HepG2 (cell line): ENCODE results near the gene CACHD1.

ENCODE experiments used
- HDAC6 ChIP-seq: fragments of 200-600 bp; sonication (generic); IDR thresholded peaks from 2 replicates; pipeline ENCODE4 v1.7.0; 2017; ENCODE audit warnings: mild to moderate bottlenecking, antibody characterized with exemption, low read length, low read depth
- NFE2L2 ChIP-seq: fragments of 150-350 bp; IDR thresholded peaks from 2 replicates; pipeline ENCODE4 v1.6.1; 2014; ENCODE audit warnings: low read length
- POLR2AphosphoS5 ChIP-seq: IDR thresholded peaks from 2 replicates; pipeline ENCODE4 v1.6.1; 2012; ENCODE audit warnings: low read depth, low read length
- TARDBP ChIP-seq: sonication (generic); formaldehyde crosslinking; IDR thresholded peaks from 2 replicates; pipeline ENCODE4 v1.8.0; 2022; ENCODE audit warnings: mild to moderate bottlenecking, missing genetic modification reagents
- ZC3H13 ChIP-seq: sonication (generic); formaldehyde crosslinking; IDR thresholded peaks from 2 replicates; pipeline ENCODE4 v1.8.1; 2023; ENCODE audit warnings: mild to moderate bottlenecking, missing genetic modification reagents, moderate library complexity
- ZNF121 ChIP-seq: sonication (generic); formaldehyde crosslinking; IDR thresholded peaks from 2 replicates; pipeline ENCODE4 v1.5.0; 2020; ENCODE audit warnings: mild to moderate bottlenecking, missing genetic modification reagents
- ZNF777 ChIP-seq: sonication (generic); formaldehyde crosslinking; IDR thresholded peaks from 2 replicates; pipeline ENCODE4 v1.4.0; 2020; ENCODE audit warnings: missing genetic modification reagents
- TF ChIP-seq, protein P1 (sequence below): sonication (generic); formaldehyde crosslinking; IDR thresholded peaks from 2 replicates; pipeline ENCODE4 v1.4.0; 2020; ENCODE audit warnings: low read depth, mild to moderate bottlenecking, missing genetic modification reagents
- TF ChIP-seq, protein P2 (sequence below): sonication (generic); formaldehyde crosslinking; IDR thresholded peaks from one replicate; pipeline ENCODE4 v1.5.1; 2020; ENCODE audit warnings: mild to moderate bottlenecking, missing genetic modification reagents; ENCODE audit errors: not compliant biosample characterization

DNA sequence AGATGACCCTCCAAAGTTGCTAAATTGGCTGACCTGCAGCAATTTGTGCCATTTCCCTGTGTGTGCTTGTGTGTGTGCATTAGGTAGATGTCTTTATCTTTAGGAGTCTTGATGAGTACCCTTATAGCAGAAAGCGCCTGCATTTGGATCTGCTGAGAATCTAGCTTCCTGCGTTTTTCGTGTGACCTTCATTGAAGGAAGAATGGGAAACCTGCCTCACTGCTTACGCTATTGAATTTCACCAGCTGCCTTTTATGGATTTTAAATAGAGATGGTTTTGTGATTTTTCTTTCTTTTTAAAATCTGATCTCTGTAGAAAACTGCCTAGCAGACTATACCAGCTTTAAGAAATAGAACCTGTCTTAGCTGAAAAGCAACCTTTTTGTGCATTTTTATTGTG is 124.5 kb downstream of the CACHD1 start:
- TF ChIP-seq POLR2AphosphoS5 = no peak
- TF ChIP-seq ZNF121 (CRISPR knock-in tag) = no peak
- TF ChIP-seq, protein P1, sequence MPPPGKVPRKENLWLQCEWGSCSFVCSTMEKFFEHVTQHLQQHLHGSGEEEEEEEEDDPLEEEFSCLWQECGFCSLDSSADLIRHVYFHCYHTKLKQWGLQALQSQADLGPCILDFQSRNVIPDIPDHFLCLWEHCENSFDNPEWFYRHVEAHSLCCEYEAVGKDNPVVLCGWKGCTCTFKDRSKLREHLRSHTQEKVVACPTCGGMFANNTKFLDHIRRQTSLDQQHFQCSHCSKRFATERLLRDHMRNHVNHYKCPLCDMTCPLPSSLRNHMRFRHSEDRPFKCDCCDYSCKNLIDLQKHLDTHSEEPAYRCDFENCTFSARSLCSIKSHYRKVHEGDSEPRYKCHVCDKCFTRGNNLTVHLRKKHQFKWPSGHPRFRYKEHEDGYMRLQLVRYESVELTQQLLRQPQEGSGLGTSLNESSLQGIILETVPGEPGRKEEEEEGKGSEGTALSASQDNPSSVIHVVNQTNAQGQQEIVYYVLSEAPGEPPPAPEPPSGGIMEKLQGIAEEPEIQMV (CRISPR knock-in tag) = no peak
- TF ChIP-seq ZC3H13 = no peak
- TF ChIP-seq ZNF777 (CRISPR knock-in tag) = no peak
- no peak for TF ChIP-seq HDAC6
- no peak for TF ChIP-seq NFE2L2
- TF ChIP-seq, protein P2, sequence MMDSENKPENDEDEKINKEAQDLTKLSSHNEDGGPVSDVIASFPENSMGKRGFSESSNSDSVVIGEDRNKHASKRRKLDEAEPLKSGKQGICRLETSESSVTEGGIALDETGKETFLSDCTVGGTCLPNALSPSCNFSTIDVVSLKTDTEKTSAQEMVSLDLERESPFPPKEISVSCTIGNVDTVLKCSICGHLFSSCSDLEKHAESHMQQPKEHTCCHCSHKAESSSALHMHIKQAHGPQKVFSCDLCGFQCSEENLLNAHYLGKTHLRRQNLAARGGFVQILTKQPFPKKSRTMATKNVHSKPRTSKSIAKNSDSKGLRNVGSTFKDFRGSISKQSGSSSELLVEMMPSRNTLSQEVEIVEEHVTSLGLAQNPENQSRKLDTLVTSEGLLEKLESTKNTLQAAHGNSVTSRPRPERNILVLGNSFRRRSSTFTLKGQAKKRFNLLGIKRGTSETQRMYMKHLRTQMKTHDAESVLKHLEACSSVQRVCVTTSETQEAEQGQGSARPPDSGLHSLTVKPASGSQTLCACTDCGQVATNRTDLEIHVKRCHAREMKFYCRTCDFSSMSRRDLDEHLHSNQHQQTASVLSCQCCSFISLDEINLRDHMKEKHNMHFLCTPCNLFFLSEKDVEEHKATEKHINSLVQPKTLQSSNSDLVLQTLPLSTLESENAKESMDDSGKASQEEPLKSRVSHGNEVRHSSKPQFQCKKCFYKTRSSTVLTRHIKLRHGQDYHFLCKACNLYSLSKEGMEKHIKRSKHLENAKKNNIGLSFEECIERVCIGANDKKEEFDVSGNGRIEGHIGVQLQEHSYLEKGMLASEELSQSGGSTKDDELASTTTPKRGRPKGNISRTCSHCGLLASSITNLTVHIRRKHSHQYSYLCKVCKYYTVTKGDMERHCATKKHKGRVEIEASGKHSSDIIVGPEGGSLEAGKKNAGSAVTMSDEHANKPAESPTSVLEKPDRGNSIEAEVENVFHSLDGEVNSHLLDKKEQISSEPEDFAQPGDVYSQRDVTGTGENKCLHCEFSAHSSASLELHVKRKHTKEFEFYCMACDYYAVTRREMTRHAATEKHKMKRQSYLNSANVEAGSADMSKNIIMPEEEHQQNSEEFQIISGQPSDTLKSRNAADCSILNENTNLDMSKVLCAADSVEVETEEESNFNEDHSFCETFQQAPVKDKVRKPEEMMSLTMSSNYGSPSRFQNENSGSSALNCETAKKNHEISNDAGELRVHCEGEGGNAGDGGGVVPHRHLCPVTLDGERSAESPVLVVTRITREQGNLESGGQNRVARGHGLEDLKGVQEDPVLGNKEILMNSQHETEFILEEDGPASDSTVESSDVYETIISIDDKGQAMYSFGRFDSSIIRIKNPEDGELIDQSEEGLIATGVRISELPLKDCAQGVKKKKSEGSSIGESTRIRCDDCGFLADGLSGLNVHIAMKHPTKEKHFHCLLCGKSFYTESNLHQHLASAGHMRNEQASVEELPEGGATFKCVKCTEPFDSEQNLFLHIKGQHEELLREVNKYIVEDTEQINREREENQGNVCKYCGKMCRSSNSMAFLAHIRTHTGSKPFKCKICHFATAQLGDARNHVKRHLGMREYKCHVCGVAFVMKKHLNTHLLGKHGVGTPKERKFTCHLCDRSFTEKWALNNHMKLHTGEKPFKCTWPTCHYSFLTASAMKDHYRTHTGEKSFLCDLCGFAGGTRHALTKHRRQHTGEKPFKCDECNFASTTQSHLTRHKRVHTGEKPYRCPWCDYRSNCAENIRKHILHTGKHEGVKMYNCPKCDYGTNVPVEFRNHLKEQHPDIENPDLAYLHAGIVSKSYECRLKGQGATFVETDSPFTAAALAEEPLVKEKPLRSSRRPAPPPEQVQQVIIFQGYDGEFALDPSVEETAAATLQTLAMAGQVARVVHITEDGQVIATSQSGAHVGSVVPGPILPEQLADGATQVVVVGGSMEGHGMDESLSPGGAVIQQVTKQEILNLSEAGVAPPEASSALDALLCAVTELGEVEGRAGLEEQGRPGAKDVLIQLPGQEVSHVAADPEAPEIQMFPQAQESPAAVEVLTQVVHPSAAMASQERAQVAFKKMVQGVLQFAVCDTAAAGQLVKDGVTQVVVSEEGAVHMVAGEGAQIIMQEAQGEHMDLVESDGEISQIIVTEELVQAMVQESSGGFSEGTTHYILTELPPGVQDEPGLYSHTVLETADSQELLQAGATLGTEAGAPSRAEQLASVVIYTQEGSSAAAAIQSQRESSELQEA (CRISPR knock-in tag) = no peak
- no peak for TF ChIP-seq TARDBP
